Measurements from ENCODE around the gene CSF1R.

CSF1R gene

GRCh38 chr5:150082374-150082773 is 4.0 kb downstream of the CSF1R start:
- no peak for TF ChIP-seq CEBPB (IDR thresholded peaks at IDR 0.05)
- no peak for TF ChIP-seq EP300 (IDR thresholded peaks at IDR 0.05; ENCODE audit: borderline replicate concordance)
- TF ChIP-seq CREB1 (IDR thresholded peaks at IDR 0.05; ENCODE audit: low read depth): no peak
- TF ChIP-seq EGR1 (IDR thresholded peaks at IDR 0.05): no peak
- TF ChIP-seq TAF1 (IDR thresholded peaks at IDR 0.05; ENCODE audit: low read depth): no peak
- no peak for TF ChIP-seq ZBTB7A (IDR thresholded peaks at IDR 0.05; ENCODE audit: low read depth)
- TF ChIP-seq MAX (IDR thresholded peaks at IDR 0.05): no peak
- no peak for TF ChIP-seq REST (IDR thresholded peaks at IDR 0.05; ENCODE audit: low read depth)
- no peak for TF ChIP-seq TEAD4 (IDR thresholded peaks at IDR 0.05)
- no peak for TF ChIP-seq YY1 (IDR thresholded peaks at IDR 0.05; ENCODE audit: low read depth)

GRCh38 chr5:150081541-150082283 is 4.6 kb downstream of the CSF1R start:
- TF ChIP-seq NFIC (IDR thresholded peaks at IDR 0.05) (no peak), TAF1 (IDR thresholded peaks at IDR 0.05; ENCODE audit: low read depth) (no peak), EP300 (IDR thresholded peaks at IDR 0.05; ENCODE audit: borderline replicate concordance) (no peak), USF1 (IDR thresholded peaks at IDR 0.05) (no peak), RAD21 (IDR thresholded peaks at IDR 0.05; ENCODE audit: low read depth) (no peak), ZBTB7A (IDR thresholded peaks at IDR 0.05; ENCODE audit: low read depth) (no peak), TCF12 (IDR thresholded peaks at IDR 0.05; ENCODE audit: low read depth) (no peak), YY1 (IDR thresholded peaks at IDR 0.05; ENCODE audit: low read depth) (no peak), EGR1 (IDR thresholded peaks at IDR 0.05) (no peak), CEBPB (IDR thresholded peaks at IDR 0.05) (no peak), FOXM1 (IDR thresholded peaks at IDR 0.05; ENCODE audit: borderline replicate concordance, low read depth) (no peak), TEAD4 (IDR thresholded peaks at IDR 0.05) (no peak), REST (IDR thresholded peaks at IDR 0.05; ENCODE audit: low read depth) (no peak), CREB1 (IDR thresholded peaks at IDR 0.05; ENCODE audit: low read depth) (no peak), MAX (IDR thresholded peaks at IDR 0.05) (no peak)

GRCh38 chr5:150080696-150081435 is 5.5 kb downstream of the CSF1R start:
- TF ChIP-seq TCF12 (IDR thresholded peaks at IDR 0.05; ENCODE audit: low read depth) (no peak), FOXM1 (IDR thresholded peaks at IDR 0.05; ENCODE audit: borderline replicate concordance, low read depth) (no peak), CEBPB (IDR thresholded peaks at IDR 0.05) (no peak), MAX (IDR thresholded peaks at IDR 0.05) (no peak), ZBTB7A (IDR thresholded peaks at IDR 0.05; ENCODE audit: low read depth) (no peak), CREB1 (IDR thresholded peaks at IDR 0.05; ENCODE audit: low read depth) (no peak), EP300 (IDR thresholded peaks at IDR 0.05; ENCODE audit: borderline replicate concordance) (no peak), RAD21 (IDR thresholded peaks at IDR 0.05; ENCODE audit: low read depth) (no peak)

GRCh38 chr5:150079909-150080461 is 6.4 kb downstream of the CSF1R start:
- TF ChIP-seq USF1 (IDR thresholded peaks at IDR 0.05) (no peak), EP300 (IDR thresholded peaks at IDR 0.05; ENCODE audit: borderline replicate concordance) (no peak), FOXM1 (IDR thresholded peaks at IDR 0.05; ENCODE audit: borderline replicate concordance, low read depth) (no peak), TAF1 (IDR thresholded peaks at IDR 0.05; ENCODE audit: low read depth) (no peak), EGR1 (IDR thresholded peaks at IDR 0.05) (no peak), CEBPB (IDR thresholded peaks at IDR 0.05) (no peak), CREB1 (IDR thresholded peaks at IDR 0.05; ENCODE audit: low read depth) (no peak), TEAD4 (IDR thresholded peaks at IDR 0.05) (no peak), MAX (IDR thresholded peaks at IDR 0.05) (no peak), TCF12 (IDR thresholded peaks at IDR 0.05; ENCODE audit: low read depth) (no peak), YY1 (IDR thresholded peaks at IDR 0.05; ENCODE audit: low read depth) (no peak)
